ENCODE measurements around the gene IMMP2L. TPM values are rescaled to one million over a fixed set of nuclear protein-coding genes. Genes with fewer than 3 reads are reported as not detected.

Gene IMMP2L
- total RNA-seq, 4 donors from 2014 or later: 8.3 to 19.2 (median 17.8) TPM

DNA sequence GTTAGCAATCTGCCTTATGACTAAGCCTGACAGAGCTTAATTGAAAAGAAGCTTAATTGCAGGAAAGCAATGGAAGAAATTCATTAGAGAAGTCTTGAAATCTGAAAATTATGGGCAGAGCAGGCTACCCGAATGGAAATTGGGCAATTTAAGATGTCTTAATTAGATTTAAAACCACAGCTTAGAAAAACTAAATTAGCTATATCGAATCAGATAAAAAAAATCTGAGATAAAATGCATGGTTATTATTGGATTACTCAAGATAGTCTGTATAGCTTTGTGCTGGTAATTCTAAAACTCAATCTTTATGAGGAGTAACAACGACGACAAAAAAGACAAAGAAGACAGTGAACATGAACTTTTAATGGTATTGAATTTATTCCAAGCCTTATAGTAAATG is 719.5 kb downstream of the IMMP2L start:
- no peak overlapping the region for H3K4me3 ChIP-seq

DNA sequence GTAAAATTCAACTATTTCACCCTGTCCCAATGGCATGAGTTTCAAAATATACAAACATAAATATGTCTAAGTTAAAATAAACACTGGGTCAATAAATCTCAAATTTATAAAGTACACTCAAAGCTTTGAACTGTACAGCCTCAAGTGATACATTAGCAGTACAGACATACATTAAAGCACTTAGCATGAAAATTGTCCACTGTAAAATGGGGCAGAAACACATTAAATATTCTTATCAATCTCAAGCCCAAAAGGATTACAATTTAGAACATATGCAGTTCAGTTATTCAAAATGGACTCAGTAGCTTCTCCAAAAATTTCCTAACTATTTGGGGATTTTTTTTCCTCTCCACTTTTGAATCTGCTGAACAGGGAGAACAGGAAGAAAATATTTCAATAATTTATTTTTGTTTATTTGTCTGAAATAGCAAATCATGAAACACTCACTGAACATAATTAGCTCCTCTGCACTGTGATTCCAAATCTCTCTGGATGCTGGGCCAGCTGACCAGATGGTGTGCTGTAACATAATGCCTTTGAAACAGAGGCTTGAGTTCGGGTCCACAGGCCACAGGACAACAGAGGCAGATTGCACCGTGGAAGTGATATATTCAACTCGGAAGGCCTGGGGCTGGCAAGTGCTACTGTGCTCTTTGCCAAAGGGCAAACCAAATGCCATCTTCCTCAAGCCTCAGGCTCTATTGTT is 720.3 kb downstream of the IMMP2L start:
- Histone ChIP-seq H3K27me3 (no peaks in the 10 kb centered on the region), H3K27ac (no peak overlapping the region), H3K4me3 (no peak overlapping the region), H3K36me3 (no peaks in the 10 kb centered on the region), H3K9me3 (no peaks in the 10 kb centered on the region), H3K4me1 (peaks cover 0 to 7% of the 10 kb centered on the region in 2 donors)
- no peak for DNase-seq
- in situ Hi-C loops (cut with MboI; ENCODE audit: low sequenced_read_pairs in 4 of 4): no loop called here
- TF ChIP-seq, protein P1, sequence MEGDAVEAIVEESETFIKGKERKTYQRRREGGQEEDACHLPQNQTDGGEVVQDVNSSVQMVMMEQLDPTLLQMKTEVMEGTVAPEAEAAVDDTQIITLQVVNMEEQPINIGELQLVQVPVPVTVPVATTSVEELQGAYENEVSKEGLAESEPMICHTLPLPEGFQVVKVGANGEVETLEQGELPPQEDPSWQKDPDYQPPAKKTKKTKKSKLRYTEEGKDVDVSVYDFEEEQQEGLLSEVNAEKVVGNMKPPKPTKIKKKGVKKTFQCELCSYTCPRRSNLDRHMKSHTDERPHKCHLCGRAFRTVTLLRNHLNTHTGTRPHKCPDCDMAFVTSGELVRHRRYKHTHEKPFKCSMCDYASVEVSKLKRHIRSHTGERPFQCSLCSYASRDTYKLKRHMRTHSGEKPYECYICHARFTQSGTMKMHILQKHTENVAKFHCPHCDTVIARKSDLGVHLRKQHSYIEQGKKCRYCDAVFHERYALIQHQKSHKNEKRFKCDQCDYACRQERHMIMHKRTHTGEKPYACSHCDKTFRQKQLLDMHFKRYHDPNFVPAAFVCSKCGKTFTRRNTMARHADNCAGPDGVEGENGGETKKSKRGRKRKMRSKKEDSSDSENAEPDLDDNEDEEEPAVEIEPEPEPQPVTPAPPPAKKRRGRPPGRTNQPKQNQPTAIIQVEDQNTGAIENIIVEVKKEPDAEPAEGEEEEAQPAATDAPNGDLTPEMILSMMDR (IDR thresholded peaks at IDR 0.05 in 4 of 5, conservative IDR thresholded peaks at IDR 0.05 in 1 of 5): no peak
- intact Hi-C loops (cut with DNase I; ENCODE audit: low total_unique reads): no loop called here
- no peak for ATAC-seq

More for the DNA sequence above, 719.5 kb downstream of the IMMP2L start:
- ATAC-seq (no peak), DNase-seq (no peak)
- Histone ChIP-seq H3K4me1 (peaks cover 0 to 7% of the 10 kb centered on the region in 2 donors), H3K9me3 (no peaks in the 10 kb centered on the region), H3K27ac (no peak overlapping the region), H3K27me3 (no peaks in the 10 kb centered on the region), H3K36me3 (no peaks in the 10 kb centered on the region)
- in situ Hi-C loops (cut with MboI; ENCODE audit: low sequenced_read_pairs in 4 of 4): no loop called here
- no peak for TF ChIP-seq POLR2A (IDR thresholded peaks at IDR 0.05)
- TF ChIP-seq, protein P1 (IDR thresholded peaks at IDR 0.05 in 4 of 5, conservative IDR thresholded peaks at IDR 0.05 in 1 of 5): no peak
- intact Hi-C loops (cut with DNase I; ENCODE audit: low total_unique reads): no loop called here

DNA sequence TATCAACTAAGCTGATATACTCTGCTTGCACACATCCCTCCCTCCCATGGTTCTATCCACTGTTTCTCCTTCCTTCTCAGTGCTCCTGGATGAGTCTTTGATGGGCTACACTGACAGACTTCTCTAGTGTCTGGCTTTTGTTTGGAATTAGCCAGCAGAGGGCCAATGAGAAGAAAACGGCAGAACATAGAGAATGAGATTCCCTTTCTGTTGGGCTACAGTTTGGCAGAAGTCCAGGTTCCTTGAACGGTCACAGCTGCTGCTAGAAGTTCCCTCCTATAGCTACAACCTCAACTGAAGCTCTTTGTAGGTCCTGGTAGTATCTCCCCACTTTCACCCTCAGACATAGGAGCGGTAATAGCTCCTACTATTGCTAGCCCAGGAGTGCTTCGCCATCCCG is 722.4 kb downstream of the IMMP2L start:
- Histone ChIP-seq H3K4me1 (peaks cover 0 to 7% of the 10 kb centered on the region in 2 donors), H3K4me3 (no peak overlapping the region), H3K9me3 (no peaks in the 10 kb centered on the region), H3K27me3 (no peaks in the 10 kb centered on the region), H3K36me3 (no peaks in the 10 kb centered on the region), H3K27ac (no peak overlapping the region)
- no peak for TF ChIP-seq POLR2A (IDR thresholded peaks at IDR 0.05)
- TF ChIP-seq, protein P1 (IDR thresholded peaks at IDR 0.05 in 4 of 5, conservative IDR thresholded peaks at IDR 0.05 in 1 of 5): no peak
- no peak for ATAC-seq
- no peak for DNase-seq
- intact Hi-C loops (cut with DNase I; ENCODE audit: low total_unique reads) (no loop called here), in situ Hi-C loops (cut with MboI; ENCODE audit: low sequenced_read_pairs in 4 of 4) (no loop called here)

DNA sequence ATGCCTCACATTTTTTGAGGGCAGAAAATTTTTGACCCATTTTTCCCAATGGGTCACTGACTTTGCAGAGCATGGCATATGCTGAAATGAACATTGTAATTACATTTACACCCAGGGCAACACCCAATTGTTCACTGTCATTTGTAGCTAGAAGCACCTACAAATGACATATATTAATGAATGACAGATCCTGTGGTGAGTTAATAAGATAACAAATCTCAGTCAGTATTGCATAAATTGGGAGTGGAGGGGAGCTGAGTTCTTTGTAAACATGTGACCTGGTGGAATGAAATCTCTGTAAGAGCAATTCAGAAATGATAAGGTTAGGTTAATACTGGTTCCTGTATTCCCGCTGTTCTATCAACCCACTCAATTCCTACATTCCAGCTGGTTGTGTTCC is 726.4 kb downstream of the IMMP2L start:
- in situ Hi-C loops (cut with MboI; ENCODE audit: low sequenced_read_pairs in 4 of 4): no loop called here
- Histone ChIP-seq H3K36me3 (no peaks in the 10 kb centered on the region), H3K27ac (no peak overlapping the region), H3K27me3 (no peaks in the 10 kb centered on the region), H3K9me3 (no peaks in the 10 kb centered on the region), H3K4me3 (no peak overlapping the region), H3K4me1 (no peaks in the 10 kb centered on the region)
- intact Hi-C loops (cut with DNase I; ENCODE audit: low total_unique reads): no loop called here
- DNase-seq: no peak
- TF ChIP-seq, protein P1 (IDR thresholded peaks at IDR 0.05 in 4 of 5, conservative IDR thresholded peaks at IDR 0.05 in 1 of 5): no peak
- TF ChIP-seq POLR2A (IDR thresholded peaks at IDR 0.05): no peak
- no peak for ATAC-seq

DNA sequence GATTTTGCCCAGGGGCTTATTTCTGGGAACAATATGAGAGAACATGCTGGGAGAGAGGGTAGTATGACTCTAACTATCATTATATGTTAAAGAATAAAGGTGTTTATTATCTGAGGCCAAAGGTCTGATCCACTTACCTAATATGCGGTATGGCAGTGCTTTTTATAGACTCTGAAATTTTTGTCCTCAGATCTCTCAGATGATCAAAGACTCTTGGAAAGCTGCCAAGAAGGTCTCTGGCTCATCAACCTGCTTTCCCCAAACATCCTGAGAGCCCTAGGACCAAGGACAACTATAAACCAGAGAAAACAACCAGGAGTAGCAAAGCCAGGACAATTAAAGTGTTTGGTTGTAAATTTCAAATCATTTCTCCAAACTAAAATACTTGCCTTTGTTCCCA is 727.1 kb downstream of the IMMP2L start:
- no peak for TF ChIP-seq POLR2A (IDR thresholded peaks at IDR 0.05)
- TF ChIP-seq, protein P1 (IDR thresholded peaks at IDR 0.05 in 4 of 5, conservative IDR thresholded peaks at IDR 0.05 in 1 of 5): no peak
- in situ Hi-C loops (cut with MboI; ENCODE audit: low sequenced_read_pairs in 4 of 4) (no loop called here), intact Hi-C loops (cut with DNase I; ENCODE audit: low total_unique reads) (no loop called here)
- Histone ChIP-seq H3K4me1 (no peaks in the 10 kb centered on the region), H3K27me3 (no peaks in the 10 kb centered on the region), H3K27ac (no peak overlapping the region), H3K36me3 (no peaks in the 10 kb centered on the region), H3K4me3 (no peak overlapping the region), H3K9me3 (no peaks in the 10 kb centered on the region)
- no peak for DNase-seq
- ATAC-seq: no peak

All from gastrocnemius medialis (tissue), 4 donors.